Stimulated activated CD8-positive, alpha-beta memory T cell treated with anti-CD3 and anti-CD28 coated beads, Interleukin-12 subunit alpha, Interleukin-12 subunit beta, amount 100 ng/mL, for 1 hour (primary cell): Measurements from ENCODE around the gene PRKCA.
"Not testable (repeated sequence)": the region's sequence is repeated elsewhere in the genome, so short reads cannot be mapped to it uniquely, and the experiment has no call there.

Experiments used
- DNase-seq: peaks from one replicate; pipeline ENCODE4 v3.0.0-alpha.2; 2020; ENCODE audit warnings: low read depth

PRKCA gene

DNA sequence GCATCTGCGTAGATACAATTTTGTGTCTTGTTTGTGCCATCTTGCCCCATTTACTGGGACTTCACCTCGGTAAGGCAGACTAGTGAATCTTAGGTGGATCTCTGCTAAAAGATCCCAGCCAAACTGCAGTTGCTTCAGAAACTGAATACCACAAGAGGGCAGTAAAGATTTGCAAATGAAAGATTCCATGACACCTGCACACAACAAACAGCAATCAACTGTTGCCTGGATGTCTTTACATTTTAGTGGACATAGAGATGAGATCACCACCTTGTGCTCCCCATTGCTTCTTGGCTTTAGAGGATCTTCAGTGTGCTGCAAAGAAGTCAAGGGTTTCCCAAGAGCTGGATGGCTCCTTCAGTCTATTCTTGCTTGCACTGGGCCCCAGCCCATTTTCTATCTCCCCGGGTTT, 413.3 kb downstream of the PRKCA start:
- no peak for DNase-seq

DNA sequence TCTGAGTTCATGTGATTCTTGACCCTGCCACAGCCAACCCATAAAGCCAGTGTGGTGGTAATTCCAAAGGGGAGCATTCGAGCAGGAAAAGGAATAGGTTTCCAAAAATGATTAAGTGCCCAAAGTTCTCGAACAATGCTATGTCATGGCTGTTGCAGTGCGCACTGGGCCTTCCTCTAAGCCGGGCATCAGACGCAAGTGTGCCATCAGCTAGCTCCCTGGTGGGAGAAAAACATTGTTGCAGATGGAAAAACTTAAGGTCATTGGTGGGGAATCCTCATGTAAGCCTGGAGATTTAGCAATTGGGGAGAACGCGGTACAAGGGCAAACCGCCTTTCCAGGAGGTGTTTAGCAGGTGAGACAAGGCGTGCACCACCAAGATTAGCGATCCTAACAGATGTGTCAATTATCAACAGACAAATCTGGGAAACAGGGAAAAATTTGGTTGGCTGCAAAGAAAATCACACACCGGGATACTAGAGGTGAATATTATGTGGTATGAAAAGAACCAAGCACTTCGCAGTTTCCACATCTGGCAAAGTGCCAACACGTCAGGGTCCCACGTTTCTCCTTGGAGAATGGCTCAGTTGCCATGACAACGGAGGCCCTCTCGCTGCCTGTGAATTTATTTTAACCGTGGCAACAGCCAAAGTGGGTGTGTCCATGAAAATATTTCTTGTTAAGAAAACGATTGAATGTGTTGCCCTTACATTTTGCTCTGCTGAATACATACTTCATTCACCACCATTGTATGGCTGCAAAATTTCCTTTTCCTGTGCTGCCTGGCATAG, 414.0 kb downstream of the PRKCA start:
- no peak for DNase-seq

DNA sequence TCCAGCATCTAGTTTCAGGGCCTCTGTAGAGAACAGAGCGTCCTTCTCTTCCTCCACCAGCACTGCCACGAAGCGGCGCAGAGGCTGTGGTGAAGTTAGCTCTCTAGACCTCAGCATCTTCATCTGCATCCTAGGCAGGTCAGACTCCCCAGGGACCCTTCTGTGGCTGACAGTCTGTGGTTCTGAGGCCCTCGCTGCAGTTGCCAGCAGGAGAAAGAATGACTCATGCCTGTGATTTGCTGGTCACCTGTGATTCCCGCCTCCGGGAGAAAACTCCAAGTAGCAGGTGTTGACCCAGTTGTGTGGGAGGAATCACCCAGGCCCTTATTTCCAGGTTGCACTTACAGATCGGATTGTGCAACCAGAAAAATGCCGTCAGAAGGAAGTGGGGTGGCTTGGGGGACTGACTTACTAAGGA, 415.2 kb downstream of the PRKCA start:
- DNase-seq = no peak

DNA sequence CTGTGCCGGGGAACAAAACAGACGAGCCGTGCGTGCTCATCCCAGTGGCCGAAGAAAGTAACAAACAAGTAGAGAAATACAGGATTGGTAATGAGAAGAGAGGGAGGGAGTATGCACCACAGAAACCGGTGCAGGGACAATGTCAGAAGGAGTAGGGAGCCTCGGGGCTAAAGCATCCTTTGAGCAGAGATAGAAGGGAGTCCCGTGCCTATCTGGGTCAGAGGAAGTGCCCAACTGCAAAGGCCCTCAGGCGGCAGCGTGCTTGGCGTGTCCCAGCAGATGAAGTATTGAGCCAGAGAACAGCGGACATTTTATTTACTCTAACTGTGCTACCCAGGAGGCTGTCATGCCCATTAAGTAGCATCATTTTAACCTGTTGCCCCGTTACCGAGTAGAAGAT, 417.6 kb downstream of the PRKCA start:
- no peak for DNase-seq

DNA sequence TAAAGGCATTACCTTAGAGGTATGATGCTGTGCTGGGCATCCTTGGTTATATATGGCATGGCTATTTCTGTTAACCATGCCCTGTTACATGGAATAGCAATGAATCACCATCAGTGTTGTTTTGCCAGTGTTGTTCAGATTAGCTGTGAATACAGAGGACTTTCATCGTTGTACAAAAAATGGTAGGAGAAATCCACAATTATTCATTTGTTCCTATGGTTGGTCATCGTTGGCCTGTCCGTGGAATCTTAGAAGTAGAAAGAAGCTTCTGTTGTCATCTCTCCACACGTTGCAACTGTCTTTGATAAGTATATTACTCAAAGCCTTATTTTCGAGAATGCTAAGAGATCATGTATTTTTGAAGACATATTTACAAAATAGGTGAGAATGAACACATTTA, 418.2 kb downstream of the PRKCA start:
- no peak for DNase-seq

DNA sequence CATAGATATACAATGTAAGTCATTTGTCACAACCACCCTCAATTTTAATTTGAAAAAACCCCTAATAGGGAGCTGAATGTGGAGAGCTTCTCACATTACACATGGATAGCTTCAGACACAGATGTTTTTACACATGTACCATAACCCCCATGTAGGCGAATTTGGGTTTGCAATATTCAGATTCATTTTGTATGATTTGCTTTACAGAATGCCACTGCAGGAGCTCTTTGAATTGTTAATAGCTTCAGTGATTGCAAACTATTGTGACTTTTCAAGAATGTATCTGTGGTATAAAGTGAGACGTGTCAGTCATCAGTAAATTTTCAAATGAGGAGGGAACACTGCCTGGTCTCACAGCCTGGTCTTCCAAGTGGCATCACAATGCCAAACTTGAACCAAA, 419.9 kb downstream of the PRKCA start:
- DNase-seq = no peak

DNA sequence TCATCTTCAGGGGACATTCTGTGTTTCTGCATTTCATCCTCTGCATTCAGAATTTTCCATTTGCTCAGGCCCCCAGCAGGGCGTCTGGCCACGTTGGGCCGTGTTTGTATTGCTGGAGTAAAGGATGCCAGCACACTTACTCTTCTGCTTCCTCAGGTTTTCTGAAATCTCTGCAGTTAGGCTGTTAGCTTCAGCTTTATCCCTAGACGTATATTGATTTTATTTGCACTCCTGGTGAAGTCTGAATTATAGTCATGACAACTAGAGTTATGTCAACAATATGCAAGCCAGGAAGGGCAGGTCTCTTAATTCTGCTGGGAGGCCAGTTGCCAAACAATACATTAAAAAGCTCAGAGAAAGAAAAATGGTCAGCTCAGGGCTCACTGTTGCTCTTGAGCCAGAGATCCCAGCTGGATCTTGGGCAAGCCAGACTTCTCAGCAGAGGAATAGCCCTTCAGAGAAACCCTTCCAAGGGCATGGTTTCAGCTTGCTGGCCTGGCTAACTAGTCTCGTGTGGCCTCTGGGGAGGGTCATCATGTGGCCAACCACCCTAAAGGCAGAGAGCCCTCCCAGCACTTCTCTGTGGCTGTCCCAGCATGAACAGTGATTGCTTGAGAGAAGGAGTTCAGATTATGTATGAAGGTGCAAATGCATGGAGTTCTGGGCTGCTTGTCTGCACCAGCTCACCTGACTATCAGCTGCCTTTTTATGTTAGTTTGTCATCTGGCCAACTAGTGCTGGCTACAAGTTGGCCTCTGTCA, 422.3 kb downstream of the PRKCA start:
- DNase-seq = no peak

DNA sequence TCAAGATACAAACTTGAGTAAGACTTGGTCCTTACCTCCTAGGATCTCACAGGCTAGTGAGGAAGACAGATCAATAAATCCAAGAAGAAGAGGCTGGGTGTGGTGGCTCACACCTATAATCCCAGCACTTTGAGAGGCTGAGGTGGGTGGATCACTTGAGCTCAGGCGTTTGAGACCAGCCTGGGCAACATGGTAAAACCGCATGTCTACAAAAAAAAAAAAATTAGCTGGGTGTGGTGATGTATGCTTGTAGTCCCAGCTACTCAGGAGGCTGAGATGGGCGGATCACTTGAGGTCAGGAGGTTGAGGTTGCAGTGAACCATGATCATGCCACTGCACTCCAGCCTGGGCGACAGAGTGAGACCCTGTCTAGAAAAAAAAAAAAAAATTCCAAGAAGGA, 423.0 kb downstream of the PRKCA start:
- not testable (repeated sequence) for DNase-seq

DNA sequence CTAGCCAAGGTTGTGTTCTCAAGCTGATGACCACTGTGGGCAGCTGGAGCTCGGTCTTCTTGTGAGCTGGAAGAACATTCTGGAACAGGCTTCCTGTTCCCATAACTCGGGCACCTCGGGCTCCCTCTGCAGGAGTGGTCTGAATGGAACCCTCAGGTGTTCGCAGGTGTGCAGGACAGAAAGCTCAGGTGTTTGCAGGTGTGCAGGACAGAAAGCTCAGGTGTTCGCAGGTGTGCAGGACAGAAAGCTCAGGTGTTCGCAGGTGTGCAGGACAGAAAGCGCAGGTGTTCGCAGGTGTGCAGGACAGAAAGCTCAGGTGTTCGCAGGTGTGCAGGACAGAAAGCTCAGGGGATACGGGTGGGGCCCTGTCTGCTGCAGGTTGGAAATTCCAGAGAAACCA, 423.5 kb downstream of the PRKCA start:
- DNase-seq = no peak

DNA sequence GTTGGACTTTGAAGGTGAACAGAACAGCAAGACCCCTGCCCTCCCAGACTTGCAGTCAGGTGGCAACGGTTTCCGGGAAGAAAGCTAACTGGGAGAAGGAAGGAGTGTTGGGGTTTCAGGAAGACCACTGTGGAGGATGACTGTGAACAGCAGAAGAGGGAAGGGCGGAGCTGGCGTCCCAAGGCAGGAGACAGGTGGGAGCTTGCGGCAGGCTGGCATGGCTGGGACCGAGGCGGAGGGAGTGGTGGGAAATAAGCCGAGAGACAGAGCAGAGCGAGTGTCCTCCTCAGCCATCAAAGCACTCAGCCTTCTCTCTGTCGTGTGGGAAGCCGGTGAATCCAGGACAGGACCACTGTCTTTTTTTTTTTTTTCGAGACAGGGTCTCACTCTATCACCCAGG, 424.0 kb downstream of the PRKCA start:
- DNase-seq = no peak

DNA sequence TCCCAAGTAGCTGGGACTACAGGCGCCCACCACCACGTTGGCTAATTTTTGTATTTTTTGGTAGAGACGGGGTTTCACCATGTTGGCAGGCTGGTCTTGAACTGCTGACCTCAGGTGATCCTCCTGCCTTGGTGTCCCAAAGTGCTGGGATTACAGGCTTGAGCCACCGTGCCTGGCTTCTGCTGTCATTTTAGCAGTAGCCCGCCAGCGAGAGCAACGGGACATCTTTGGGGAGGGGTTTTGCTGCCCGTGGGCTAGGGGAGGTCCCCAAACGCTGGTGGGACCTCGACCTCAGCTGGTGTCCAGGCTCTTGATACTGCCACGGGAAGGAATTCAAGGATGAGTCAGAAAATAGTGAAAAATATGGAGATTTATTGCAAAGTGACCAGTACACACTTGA, 424.4 kb downstream of the PRKCA start:
- no peak for DNase-seq

DNA sequence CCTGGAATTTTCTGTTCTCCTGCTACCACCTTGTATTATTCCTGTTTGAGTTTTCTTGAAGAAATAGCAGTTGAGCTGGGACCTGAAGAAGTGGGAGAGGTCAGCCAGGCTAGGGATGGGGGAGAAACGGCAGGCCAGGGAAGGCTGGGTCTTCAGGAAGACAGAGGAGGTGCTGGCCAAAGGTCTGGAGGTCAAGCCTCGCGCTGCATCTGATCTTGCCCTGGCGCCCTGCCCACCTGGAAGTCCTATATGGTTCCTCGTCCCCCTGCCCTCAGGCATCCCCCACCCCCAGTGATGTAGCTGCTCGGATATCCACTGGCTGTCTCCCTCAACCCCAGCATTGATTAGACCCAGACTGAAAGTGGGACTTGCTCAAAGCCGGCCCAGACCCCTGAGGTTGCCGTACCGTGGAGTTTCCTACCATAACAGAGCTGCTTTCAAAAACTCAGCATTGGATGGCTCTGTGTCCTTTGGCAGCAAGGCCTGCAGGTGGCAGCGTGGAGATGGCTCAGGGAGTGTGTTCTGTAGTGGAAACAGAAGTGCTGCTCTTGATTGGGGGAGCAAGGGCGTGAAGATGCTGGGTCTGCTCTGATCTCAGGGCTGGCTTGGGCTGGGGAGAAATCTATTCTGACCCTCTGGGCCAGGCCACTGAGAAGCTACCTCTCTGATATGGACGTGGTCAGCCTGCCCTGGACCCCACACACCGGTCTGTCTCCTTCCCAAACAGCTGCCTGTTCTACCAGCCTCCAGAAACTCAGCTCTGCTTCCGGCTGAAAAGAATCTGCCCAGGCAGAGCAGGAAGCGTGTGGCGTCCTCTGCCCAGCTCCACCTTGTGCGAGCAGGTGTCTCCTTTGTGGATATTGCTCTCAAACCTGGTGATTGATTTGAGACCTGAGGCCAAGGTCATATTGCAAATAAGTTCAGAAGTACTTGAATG, 425.5 kb downstream of the PRKCA start:
- no peak for DNase-seq

DNA sequence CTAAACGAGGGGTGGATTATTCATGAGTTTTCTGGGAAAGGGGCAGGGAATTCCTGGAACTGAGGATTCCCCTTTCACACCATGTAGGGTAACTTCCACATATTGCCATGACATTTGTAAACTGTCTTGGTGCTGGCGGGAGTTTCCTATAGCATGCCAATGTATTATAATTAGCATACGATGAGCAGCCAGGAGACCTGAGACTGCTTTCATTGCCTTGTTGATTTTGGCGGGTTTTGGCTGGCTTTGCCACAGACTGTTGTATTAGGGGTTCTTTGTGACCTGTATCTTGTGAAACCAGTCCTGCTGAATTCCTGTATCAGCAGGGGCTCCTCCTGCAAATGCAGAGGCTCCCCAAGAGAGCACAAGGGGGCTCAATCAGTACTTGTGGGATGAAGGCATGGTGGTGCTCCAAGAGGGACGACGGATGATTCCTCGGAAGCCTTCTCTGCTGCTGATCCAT, 428.1 kb downstream of the PRKCA start:
- DNase-seq = no peak

DNA sequence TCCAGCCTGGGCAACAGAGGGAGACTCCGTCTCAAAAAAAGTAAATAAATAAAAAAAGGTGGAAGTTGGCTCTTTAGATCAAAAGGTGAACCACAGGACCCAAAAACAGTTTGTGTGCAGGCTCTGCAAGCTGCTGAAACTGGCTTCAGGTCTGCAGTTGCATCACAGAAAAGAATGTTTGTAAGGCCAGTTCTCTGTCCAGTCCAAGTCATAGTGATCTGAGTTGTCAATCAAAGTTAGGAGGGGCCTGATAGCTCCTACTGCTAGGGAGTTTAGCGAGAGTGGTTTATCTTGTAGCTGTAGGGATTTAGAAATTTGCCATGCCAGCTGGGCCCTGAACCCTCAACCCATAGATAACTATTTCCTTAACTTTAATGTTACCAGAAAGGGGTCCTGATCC, 431.3 kb downstream of the PRKCA start:
- DNase-seq = no peak

DNA sequence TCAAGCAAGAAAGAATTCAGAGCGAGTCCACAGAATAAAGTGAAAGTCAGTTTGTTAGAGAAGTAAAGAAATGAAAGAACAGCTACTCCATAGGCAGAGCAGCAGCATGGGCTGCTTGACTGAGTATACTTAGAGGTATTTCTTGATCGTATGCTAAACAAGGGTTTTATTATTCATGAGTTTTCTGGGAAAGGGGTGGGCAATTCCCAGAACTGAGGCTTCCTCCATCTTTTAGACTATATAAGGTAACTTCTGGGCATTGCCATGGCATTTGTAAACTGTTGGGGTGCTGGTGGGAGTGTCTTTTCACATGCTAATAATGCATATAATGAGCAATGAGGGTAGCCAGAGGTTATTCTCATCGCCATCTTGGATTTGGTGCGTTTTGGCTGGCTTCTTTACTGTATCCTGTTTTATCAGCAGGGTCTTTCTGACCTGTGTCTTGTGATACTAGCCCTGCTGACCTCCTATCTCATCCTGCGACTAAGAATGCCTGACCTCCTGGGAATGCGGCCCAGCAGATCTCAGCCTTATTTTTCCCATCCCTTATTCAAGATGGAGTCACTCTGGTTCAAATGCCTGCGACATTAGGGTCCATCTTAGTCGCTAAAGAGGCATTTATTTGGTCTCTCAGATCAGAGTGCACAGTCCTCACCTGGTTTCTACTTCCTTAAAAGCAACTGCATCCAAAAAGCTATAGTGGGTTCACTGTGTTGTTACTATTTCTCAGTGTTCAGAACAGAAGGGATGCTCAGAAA, 432.0 kb downstream of the PRKCA start:
- no peak for DNase-seq

DNA sequence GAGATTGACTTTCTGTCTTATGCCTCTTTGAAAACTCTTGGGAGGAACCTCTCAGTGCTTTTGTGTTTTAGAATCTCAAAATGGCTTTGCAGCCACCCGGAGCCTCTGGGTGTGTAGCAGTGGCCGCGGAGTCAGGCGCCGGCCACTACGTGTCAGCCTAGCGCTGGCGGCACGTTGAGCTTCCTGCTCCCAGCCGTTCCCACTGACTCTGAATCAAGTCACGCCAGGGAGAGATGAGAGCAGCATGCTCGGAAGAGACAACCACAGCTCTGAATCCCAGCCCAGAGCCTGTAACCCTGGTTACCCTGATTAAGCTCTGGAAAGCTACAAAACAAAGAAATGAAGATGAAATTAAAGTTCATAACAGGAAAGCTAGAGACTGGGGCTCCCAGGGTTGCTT, 435.1 kb downstream of the PRKCA start:
- DNase-seq = no peak

DNA sequence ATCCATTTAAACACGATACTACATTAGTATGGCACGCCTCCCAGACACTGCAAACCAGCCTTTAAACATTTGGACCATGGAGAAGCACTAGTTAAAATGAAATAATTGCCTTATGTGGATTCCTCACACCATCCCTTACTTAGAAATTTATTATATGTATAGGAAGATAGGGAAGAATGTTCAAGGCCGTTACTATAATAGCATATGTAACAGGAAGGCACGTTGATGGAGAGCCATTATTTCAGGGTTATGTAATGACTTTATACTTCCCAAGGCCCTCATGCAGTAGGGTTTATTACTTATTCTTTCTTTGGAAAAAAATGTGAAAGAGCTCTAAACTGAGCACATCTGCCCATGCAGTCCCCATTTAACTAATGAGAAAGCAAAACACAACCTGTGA, 435.9 kb downstream of the PRKCA start:
- no peak for DNase-seq

DNA sequence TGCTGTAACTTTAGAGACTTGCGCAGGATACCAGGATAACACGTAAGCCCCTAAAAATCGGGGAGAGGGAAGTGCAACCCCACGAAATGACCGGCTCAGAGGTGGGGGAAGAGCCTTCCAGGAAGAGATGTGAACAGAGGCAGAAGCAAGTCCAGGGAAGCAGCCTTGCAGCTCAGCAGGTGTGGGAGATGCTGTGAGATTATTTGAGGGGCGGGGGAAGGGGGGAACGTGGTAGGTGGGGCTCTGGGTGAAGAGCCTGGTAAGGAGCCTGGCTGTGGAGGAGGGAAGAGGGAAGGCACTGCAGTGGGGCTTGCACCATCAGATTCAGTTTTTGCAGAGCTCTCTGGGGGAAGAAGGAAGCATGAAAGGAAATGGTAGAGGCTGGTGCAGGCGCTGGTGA, 437.1 kb downstream of the PRKCA start:
- DNase-seq = no peak

DNA sequence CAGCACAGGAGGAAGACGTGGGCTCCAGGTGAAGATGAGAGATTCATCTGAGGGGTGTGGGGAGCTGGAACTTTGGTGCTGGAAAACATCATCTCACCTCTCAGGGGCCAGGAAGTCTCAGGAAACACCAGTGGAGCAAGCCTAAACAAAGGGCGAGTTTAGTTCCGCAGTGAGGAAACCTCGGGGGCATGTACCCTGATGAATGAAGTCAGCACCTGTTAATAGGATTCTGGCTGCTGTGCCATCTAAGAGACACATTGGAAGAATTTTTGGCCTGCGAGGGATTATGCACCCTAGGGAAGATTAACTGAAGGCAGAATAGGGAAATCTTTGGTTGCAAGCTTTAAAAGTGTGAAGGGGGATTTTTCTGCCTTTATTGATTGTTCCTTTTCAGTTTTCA, 437.8 kb downstream of the PRKCA start:
- DNase-seq = no peak

DNA sequence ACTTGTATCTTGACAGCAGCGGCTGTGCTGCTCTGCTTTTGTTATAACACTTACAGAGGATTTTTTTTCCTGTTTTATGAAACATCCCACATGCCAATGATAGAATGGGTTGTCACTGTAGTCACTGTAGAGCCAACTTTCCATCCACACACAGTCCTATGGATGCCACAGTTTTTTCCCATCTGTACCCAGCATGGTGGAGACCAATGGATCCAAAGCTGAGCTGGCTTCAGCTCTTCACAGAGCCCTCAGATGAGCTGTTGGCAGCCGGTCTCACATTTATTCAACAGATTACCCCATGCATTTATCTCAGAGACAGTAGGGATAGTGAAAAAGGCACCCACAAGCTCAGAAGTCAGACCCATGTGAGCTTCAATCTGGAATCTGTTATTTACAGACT, 441.1 kb downstream of the PRKCA start:
- no peak for DNase-seq

DNA sequence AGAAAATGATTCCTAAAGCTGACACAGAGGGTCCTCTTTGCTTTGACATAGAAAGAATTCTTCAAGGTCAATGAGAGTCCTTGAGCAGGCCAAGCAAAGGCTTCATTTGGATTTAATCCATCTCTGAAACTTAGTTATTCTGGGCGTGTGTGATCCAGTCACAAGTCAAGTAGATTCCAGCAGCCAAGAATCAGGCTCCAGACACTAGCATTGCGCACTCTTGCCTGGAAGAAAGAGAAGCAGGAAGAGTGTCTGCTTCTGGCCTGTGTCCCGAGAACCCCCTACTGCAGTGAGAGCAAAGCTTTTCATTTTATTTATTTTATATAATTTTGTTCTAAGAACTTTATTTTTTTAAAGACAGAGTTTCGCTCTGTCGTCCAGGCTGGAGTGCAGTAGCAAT, 444.3 kb downstream of the PRKCA start:
- DNase-seq = no peak
